SKM-1 treated with dmso at 0.1 percent for 144 hours (cell line): ENCODE results near the gene MIF4GD.
"Not testable (repeated sequence)": the region's sequence is repeated elsewhere in the genome, so short reads cannot be mapped to it uniquely, and the experiment has no call there.

Experiments used
- DNase-seq: peaks from one replicate; lab custom pipeline; 2025; ENCODE audit not compliant: unreplicated experiment; lab: John Stamatoyannopoulos, UW

MIF4GD gene, protein sequence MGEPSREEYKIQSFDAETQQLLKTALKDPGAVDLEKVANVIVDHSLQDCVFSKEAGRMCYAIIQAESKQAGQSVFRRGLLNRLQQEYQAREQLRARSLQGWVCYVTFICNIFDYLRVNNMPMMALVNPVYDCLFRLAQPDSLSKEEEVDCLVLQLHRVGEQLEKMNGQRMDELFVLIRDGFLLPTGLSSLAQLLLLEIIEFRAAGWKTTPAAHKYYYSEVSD

DNA sequence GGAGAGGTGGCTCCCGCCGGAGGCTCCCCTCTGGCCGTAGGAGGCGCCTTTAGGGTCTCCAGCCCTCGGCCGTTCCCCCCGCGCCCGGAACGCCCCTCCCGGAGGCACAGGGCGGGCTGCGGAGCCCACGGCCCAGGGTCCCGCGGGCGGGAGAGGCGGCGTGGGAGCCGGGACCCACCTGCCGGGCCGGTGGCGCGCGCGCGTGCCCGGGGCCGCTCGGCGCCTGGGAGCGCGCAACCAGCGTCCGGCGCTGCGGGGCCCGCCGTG, at the start of gene MIF4GD:
MIF4GD (minus strand) TSS at position 266 of the 267 bp plus-strand sequence. CDS start 1,036 bp downstream, outside the sequence.
- no peak for DNase-seq

GRCh38 chr17:75319904-75320691, 49.1 kb upstream of the MIF4GD start:
- DNase-seq, result no peak

DNA sequence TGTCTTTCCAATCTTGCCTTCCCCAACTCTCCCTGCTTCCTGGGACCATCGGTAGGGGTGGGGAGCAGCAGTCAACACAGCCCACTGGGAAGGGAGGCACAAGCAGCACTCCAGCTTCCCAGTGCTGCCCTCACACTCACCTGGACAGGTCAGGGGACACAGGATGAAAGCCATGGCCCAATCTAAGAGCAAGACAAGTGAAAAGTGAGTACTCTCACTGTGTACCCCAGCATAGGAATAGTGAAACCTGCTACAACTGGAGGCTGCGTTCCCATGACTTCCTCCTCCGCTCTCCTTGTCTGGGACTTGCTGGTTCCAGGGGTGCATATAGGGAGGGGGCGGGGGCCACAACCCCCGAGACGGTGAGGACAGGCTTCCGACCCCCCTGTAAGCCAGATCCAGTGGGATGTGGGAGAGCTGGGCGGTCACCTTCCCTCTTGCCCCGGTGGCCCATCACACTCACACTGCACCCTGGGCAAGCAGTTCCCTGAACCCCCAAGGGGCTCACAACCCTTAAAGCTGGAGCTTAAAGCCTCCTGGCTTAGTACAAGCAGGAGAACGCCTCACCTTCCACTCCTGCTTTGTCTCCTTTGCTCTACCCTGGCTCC, 47.7 kb upstream of the MIF4GD start:
- DNase-seq, result no peak

- DNase-seq, result no peak
Observed at GRCh38 chr17:75318211-75318610, 47.2 kb upstream of the MIF4GD start.

GRCh38 chr17:75317671-75318070, 46.6 kb upstream of the MIF4GD start:
- DNase-seq, result no peak

- no peak for DNase-seq
Observed at GRCh38 chr17:75316253-75316652, 45.2 kb upstream of the MIF4GD start.

- no peak for DNase-seq
Observed at GRCh38 chr17:75315541-75316243, 44.7 kb upstream of the MIF4GD start.

GRCh38 chr17:75313941-75314551, 43.0 kb upstream of the MIF4GD start:
- DNase-seq, result peak; percentile 88

GRCh38 chr17:75308732-75309629, 38.0 kb upstream of the MIF4GD start:
- no peak for DNase-seq

DNA sequence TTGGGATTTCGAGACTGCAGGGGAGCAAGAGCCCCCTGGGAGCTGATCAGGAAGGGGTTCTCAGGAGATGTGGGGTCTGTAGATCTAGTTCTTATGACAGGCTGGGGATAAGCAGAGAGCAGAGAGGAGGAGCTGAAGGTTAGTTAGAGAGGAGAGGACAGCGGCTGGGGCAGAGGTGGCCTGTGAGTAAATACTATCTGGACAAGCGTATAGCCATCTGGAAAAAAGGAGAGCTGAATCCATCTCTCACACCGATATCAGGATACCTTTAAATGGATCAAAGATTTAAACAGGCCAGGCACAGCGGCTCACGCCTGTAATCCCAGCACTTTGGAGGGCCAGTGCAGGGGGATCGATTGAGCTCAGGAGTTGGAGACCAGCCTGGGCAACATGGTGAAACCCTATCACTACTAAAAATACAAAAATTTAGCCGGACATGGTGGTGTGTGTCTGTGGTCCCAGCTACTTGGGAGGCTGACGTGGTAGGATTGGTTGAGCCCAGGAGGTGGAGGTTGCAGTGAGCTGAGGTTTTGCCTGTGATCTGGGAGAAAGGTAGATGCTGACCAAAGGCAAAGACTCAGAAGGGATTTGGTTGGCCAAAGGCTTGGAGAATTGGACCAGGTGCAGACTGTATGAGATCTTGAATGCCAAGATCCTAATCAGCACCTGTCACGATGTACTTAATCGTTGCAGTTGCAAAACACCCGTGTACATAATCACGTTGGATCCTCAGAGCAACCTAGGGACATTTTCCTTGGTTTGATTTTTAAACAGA, 37.1 kb upstream of the MIF4GD start:
- no peak for DNase-seq

DNA sequence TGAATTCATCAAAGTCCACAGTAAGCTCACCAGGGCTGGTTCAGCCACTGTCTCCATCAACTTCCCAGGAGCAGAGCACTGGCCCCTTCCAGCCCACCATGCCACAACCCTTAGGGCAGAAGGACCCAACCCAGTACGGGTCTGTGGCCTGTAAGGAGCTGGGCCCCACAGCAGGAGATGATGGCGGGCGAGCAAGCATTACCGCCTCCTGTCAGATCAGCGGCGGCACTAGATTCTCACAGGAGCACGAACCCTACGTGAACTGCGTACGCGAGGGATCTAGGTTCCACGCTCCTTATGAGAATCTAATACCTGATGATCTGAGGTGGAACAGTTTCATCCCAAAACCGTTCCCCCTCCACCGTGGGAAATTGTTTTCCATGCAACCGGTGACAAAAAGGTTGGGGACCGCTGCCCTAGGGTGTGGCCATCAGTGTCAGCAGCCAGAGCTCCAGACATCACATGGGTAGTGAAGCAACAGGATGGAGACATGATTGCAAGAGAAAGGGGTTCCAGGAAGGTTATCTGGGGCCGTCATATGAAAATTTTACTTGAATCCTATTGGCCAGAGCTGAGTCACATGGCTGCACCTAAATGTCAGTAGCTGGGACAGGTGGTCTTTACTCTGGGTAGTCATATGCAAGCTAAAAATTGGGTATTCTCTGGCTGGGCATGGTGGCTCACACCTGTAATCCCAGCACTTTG, 30.6 kb upstream of the MIF4GD start:
- peak; percentile 6 for DNase-seq

GRCh38 chr17:75301049-75301448, 30.0 kb upstream of the MIF4GD start:
- no peak for DNase-seq

DNA sequence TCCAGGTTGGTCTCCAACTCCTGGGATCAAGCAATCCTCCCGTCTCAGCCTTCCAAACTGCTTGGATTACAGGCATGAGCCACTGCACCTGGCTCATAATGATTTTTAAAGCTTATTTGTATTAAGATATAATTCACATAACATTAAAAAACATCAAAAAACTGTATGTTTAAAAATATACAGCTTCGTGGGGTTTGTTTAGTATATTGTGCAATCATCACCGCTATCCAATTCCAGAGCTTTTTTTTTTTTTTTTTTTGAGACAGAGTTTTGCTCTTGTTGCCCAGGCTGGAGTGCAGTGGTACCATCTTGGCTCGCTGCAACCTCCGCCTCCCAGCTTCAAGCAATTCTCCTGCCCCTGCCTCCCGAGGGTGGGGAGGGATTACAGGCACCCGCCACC, 29.2 kb upstream of the MIF4GD start:
- no peak for DNase-seq

- peak; percentile 59 for DNase-seq
Observed at GRCh38 chr17:75295201-75296158, 24.4 kb upstream of the MIF4GD start.

DNA sequence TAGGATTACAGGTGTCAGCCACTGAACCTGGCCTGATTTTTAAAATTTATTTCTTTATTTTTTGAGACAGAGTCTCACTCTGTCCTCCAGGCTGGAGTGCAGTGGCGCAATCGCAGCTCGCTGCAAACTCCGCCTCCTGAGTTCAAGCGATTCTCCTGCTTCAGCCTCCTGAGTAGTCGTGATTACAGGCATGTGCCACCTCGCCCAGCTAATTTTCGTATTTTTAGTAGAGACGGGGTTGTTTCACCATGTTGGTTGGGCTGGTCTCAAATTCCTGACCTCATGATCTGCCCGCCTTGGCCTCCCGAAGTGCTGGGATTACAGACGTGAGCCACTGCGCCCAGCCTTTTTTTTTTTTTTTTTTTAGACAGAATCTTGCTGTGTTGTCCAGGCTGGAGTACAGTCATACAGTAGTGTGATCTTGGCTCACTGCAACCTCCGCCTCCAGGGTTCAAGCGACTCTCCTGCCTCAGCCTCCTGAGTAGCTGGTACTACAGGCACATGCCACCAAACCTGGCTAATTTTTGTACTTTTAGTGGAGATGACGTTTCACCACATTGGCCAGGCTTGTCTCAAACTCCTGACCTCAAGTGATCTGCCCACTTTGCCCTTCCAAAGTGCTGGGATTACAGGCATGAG, 21.9 kb upstream of the MIF4GD start:
- not testable (repeated sequence) for DNase-seq

DNA sequence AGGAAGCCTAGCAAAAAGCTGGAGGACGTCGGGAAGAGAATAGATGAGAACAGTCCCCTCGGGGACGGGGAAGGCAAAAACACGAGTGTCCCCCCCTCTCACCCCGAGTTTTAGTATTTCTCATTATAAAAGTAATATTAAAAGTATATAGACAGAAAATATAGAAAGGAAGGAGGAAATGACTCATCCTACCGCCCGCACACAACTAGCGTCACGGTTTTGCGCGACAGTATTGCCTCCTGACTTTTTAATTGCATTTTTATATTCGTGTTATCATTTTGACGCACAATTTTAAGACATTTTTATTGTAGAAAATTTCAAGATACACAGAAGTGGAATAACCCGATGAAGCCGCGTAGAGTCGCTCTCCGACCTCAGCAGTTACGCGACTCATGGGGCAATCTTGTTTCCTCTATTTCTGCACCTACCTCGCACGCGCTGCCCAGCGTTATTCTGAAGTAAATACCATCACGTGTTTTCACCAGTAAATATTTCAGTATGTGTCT, 18.9 kb upstream of the MIF4GD start:
- DNase-seq, result peak; percentile 79
